T-helper 9 cell (primary cell): ENCODE results near the gene UGT2B17.
"Not testable (repeated sequence)": the region's sequence is repeated elsewhere in the genome, so short reads cannot be mapped to it uniquely, and the experiment has no call there.

ENCODE experiments used
- DNase-seq: peaks from one replicate; pipeline ENCODE4 v3.0.0-alpha.2; 2020
- total RNA-seq, 2 donors: gene quantifications; one replicate each; lab custom pipeline; 2026; lab: John Stamatoyannopoulos, UW

Gene UGT2B17
- total RNA-seq, result 0 reads per million in 2 donors

GRCh38 chr4:68576272-68577125 lies at the start of gene UGT2B17:
Gene UGT2B17, minus strand, starts transcription at chr4:68576322. Its CDS starts 7,838 bp downstream, at chr4:68568484.
- DNase-seq, result no peak

DNA sequence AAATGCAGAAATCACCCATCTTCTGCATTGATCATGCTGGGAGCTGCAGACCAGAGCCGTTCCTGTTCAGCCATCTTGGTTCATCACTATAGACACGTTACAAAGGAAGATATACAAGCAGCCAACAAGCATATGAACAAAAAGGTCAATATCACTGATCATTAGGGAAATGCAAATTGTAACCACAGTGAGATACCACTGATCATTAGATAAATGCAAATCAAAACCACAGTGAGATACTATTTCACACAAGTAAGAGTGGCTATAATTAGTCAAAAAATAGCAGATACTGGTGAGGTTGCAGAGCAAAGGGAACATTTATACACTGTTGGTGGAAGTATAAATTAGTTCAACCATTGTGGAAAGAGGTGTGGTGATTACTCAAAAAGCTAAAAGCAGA lies 46.6 kb upstream of the UGT2B17 start:
- DNase-seq, result not testable (repeated sequence)

DNA sequence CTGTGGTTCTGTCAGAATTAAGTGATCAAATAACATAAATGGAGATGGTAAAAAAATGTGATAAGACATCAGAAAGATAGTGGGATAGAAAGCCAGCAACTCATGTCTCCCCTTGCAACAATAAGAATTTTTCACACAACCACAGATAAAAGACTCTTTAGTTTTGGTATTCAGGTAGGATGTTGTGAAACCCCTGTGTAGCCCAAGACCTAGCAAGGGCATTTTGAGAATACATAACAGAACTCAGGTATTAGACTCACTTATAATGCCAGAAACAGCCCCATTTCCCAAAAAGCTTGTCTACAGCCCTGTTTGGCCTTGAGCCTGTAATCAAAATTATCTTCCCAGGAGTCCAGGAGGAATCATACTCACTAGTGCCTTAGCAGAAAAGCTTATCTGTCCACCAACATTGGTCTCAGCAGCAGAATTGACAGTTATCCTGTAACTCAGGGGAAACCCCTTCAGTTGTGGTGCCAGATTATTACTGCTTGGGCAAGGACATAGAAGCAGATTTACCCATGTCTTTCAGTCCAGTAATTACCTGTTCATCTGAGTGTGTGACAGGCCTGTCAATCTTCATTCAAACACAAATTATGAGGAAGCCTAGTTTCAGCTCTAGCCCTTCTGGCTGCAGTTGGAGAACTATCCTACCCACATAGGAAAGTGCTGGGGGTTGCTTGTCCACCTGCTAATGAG lies 41.0 kb upstream of the UGT2B17 start:
- DNase-seq, result no peak

DNA sequence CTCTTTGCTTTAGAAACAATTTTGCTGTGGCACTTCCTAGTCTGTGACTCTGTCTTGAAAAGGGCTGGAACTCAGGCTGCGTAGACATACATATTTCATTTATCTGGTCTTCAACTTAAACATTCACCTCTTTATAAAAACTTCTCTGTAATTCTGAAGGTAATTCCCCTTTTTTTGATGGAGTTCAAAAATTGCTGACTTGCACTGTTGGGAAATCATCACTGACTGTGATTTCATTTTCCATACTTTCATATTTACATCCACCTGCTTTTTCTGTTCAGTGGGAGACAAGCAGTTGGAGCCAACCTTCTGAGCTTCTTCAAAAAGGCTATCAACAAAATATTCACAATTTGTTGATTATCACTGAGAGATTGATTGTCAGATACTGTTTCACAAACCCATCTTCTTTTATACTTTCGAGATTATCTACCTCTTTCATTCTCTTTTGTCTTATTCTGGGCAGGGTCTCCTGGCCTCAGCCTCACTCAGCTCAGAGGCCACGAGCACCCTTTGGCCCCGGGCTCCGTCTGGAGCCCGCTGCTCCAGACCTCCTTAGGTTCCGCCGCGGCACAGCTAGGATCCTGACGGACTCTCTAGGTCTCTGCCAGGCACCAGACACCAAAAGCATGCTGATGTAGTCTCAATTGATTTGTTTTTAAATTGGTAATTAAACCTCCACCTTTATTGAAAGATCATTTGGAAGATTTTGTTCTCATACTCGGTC lies 39.7 kb upstream of the UGT2B17 start:
- no peak for DNase-seq

- no peak for DNase-seq
These were observed 37.6 kb upstream of the UGT2B17 start for GRCh38 chr4:68613752-68614151.

DNA sequence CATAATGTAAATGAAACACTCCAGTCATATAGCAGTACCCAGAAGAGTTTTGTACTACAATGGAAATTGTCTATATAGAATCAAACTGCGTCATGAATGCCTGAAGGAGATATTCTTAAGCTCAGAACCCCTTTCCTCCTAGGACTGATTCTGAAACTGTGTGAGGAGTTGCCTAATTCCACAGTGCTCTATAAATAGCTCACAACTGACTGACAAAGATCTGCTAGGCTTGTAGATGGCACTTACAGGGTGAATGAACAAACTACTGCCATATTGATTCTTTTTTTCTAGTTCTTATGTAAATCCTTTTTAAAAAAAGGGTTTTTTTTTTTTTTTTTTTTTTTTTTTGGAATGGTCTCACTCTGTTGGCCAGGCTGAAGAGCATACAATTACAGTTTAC lies 30.1 kb upstream of the UGT2B17 start:
- DNase-seq, result no peak

DNA sequence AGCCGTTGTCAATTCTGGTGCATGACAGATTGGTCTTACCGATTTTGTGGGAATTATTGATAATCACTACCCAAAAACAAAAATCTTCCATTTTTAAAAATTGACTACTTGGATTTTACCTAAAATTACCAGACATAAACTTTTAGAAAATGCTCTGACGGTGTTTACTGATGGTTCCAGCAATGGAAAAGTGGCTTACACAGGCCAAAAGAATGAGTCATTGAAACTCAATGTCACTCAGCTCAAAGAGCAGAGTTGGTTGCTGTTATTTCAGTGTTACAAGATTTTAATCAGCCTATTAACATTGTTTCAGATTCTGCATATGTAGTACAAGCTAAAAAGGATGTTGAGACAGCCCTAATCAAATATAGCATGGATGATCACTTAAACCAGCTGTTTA lies 23.0 kb upstream of the UGT2B17 start:
- no peak for DNase-seq

GRCh38 chr4:68597482-68597881 lies 21.4 kb upstream of the UGT2B17 start:
- DNase-seq, result no peak

DNA sequence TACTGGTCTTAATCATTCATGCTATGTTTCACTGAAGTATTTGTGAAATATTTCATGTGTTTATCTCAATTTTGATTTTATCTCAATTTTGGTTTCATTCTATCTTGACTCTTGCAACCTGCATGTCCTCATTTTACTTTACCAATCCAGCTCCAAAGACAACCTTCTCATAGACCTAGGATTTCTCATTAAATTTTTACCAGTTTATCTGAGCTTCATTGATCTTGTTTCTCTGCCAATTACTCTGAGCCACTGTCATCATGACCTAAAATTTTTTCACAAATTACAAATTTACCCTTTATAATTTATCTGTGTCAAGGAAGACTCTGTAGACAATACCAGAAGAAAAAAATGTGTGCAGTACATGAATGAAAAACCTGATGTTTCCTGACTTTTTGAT lies 18.6 kb upstream of the UGT2B17 start:
- DNase-seq, result no peak

- no peak for DNase-seq
These were observed 17.0 kb upstream of the UGT2B17 start for GRCh38 chr4:68593112-68593511.

DNA sequence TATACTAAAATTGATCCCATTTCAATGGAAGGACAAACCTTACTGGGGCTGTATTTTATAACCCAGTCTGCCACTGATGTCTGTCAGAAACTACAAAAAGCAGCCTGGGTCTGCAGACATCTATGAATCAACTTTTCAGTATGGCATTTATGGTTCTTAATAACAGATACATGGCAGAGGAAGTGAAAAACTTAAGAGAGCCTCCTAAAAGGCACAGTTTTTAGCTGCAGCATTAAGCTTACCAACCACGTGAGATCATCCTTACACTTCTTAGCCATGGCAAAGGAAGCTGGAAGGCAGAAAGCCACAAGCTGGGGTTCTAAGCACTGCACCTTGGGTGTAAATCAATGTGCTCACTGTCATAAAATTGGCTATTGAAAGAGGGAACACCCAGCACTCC lies 16.6 kb upstream of the UGT2B17 start:
- no peak for DNase-seq

GRCh38 chr4:68591204-68591603 lies 15.1 kb upstream of the UGT2B17 start:
- no peak for DNase-seq

- DNase-seq, result no peak
These were observed 13.7 kb upstream of the UGT2B17 start for GRCh38 chr4:68589790-68590189.

DNA sequence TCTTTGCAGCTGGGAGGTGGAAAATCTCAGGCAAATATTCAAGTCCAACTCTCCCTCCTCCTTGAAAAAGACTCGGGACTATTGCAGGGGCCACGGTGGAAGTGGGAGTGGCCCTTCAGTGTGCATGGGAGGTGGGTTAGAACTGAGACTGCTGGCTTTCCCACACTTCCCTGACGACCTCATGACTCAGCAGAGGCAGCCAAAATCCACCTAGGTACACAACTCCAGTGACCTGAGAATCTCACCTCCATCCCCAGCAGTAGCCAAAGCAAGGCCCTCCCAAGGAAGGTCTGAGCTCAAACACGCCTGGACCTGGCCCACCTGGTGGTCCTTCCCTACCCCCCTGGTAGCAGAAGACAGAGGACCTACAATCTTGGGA lies 6.2 kb upstream of the UGT2B17 start:
- DNase-seq, result no peak

GRCh38 chr4:68581383-68582338 lies 5.5 kb upstream of the UGT2B17 start:
- DNase-seq, result no peak

- DNase-seq, result no peak
These were observed 1.5 kb upstream of the UGT2B17 start for GRCh38 chr4:68577590-68577989.

DNA sequence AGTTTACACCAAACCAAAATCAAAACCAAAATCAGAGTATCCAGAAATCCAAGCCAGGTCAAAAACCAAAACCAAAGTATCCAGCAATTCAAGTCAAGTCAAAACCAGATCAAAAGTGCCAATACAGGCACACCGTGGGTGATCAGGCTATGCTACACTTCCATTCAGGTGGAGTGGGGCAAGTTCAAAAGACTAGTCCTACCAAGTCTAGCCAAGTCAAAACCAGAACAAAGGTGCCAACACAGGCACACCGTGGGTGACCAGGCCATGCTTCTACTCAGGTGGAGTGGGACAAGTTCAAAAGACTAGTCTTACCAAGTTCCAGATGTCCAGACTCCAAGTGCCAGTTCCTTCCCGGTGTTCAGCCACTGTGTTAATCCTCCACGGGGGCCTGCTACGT lies 486 bp downstream of the UGT2B17 start:
- DNase-seq, result not testable (repeated sequence)

- no peak for DNase-seq
These were observed 1.0 kb downstream of the UGT2B17 start for GRCh38 chr4:68575081-68575480.

- no peak for DNase-seq
These were observed 3.4 kb downstream of the UGT2B17 start for GRCh38 chr4:68572653-68573170.

GRCh38 chr4:68570122-68570507 lies 6.0 kb downstream of the UGT2B17 start:
- DNase-seq, result no peak

- no peak for DNase-seq
These were observed 6.5 kb downstream of the UGT2B17 start for GRCh38 chr4:68569466-68570121.

DNA sequence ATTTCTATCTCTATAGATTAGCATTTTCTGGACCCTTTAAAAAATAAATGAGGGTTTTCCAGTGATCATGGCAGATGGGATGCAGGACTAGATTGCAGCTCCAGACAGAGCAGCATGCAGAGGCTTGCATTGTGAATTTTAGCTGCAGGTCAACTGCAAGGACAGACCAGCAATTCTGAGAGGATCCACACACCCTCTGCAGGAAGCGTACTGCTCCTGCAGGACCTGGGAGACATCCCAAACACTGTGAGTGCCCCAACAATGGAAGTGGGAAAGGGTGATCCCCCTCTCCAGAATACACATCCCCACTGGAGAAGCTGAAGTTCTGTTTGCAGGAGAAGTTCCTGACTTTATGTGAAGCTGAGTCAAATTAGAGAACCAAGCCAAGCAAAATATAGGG lies 7.1 kb downstream of the UGT2B17 start:
- not testable (repeated sequence) for DNase-seq
